HepG2 (cell line): ENCODE results near the gene CDC40. TPM values are rescaled to one million over a fixed set of nuclear protein-coding genes. Genes with fewer than 3 reads are reported as not detected.
"Not testable (repeated sequence)": the region's sequence is repeated elsewhere in the genome, so short reads cannot be mapped to it uniquely, and the experiment has no call there.

Experiments
- ATAC-seq: fragments of 200-7000 bp; cut with Tn5 transposase; 3 replicates; pipeline ENCODE4 v1.9.1; 2020; ENCODE audit warnings: mild to moderate bottlenecking, moderate library complexity
- BruUV-seq: library from RNA; stranded (reverse); fragments of 400-500 nt; replicated peaks from 2 replicates; lab custom pipeline; 2021; lab: Mats Ljungman, UMichigan
- CTCF ChIA-PET: fragments of 300-600 bp; formaldehyde crosslinking; extraction: SDS; loops from one replicate; lab custom pipeline; 2021; ENCODE audit warnings: low total read pairs, inconsistent platforms, low intra/inter-chr PET ratio; lab: Yijun Ruan, JAX
- POLR2A ChIA-PET: fragments of 350-600 bp; sonication (Branson Sonifier 250); formaldehyde crosslinking; loops from one replicate; lab custom pipeline; 2020; ENCODE audit warnings: antibody characterized with exemption, inconsistent platforms; lab: Yijun Ruan, JAX
- DNase-seq: peaks from one replicate; pipeline ENCODE4 v3.0.0-alpha.2; 2015; ENCODE audit warnings: low spot score
- FAIRE-seq: peaks from 3 replicates; lab custom pipeline; 2011; peaks lifted over from hg19 to GRCh38; lab: Jason Lieb, UNC
- H2AFZ ChIP-seq: one replicate; pipeline ENCODE4 v1.6.1; 2011; ENCODE audit warnings: low read length, inconsistent platforms
- H3K27ac ChIP-seq: fragments of 300-600 bp; 3 replicates; pipeline ENCODE4 v1.8.0; 2011; ENCODE audit warnings: mixed run types, mild to moderate bottlenecking, mixed read lengths, low read length, inconsistent platforms; ENCODE audit not compliant: insufficient read depth; ENCODE audit errors: extremely low read length
- H3K27me3 ChIP-seq, 2 experiments: fragments of 200-600 bp in 1 of 2; 2 replicates in 1 of 2; 3 replicates in 1 of 2; pipeline versions ENCODE4 v1.6.0 to v1.8.0; 2011; ENCODE audit warnings: low read length in 2 of 2, mild to moderate bottlenecking in 2 of 2, moderate library complexity in 2 of 2, inconsistent platforms in 1 of 2; ENCODE audit not compliant: insufficient read depth in 2 of 2, control insufficient read depth in 1 of 2
- H3K36me3 ChIP-seq, 2 experiments: fragments of 200-600 bp in 1 of 2; replicated peaks in 1 of 2; 2 replicates in 1 of 2; 3 replicates in 1 of 2; pipeline versions ENCODE4 v1.5.1 to v1.8.0; 2011; ENCODE audit warnings: low read length in 2 of 2, inconsistent platforms in 1 of 2; ENCODE audit not compliant: insufficient read depth in 2 of 2, control insufficient read depth in 1 of 2
- H3K4me1 ChIP-seq: 2 replicates; pipeline ENCODE4 v1.5.1; 2012; ENCODE audit warnings: low read length, inconsistent platforms; ENCODE audit not compliant: insufficient read depth
- H3K4me2 ChIP-seq: 2 replicates; pipeline ENCODE4 v1.6.0; 2011; ENCODE audit warnings: low read depth, low read length, inconsistent platforms
- H3K4me3 ChIP-seq, 3 experiments: fragments of 200-600 bp in 1 of 3; sonication (generic), shearing (Covaris generic) in 1 of 3; replicated peaks in 1 of 3; 2 replicates each; pipeline ENCODE4 v1.5.1; 2011 to 2016; ENCODE audit warnings: low read length in 3 of 3, inconsistent platforms in 2 of 3, low read depth in 2 of 3, mild to moderate bottlenecking in 2 of 3, control low read depth in 1 of 3, mixed read lengths in 1 of 3; ENCODE audit not compliant: insufficient read depth in 1 of 3
- H3K79me2 ChIP-seq: one replicate; pipeline ENCODE4 v1.6.1; 2011; ENCODE audit warnings: low read length, inconsistent platforms; ENCODE audit not compliant: insufficient read depth
- H3K9ac ChIP-seq: 2 replicates; pipeline ENCODE4 v1.6.0; 2011; ENCODE audit warnings: mild to moderate bottlenecking, low read depth, low read length, inconsistent platforms; ENCODE audit not compliant: insufficient read depth
- H3K9me3 ChIP-seq: 2 replicates; pipeline ENCODE4 v1.5.1; 2012; ENCODE audit warnings: mild to moderate bottlenecking, low read length
- H4K20me1 ChIP-seq: 2 replicates; pipeline ENCODE4 v1.6.0; 2011; ENCODE audit warnings: inconsistent platforms, mild to moderate bottlenecking, low read length, moderate library complexity; ENCODE audit not compliant: insufficient read depth
- MAFF ChIP-seq: IDR thresholded peaks from 2 replicates; pipeline ENCODE4 v1.6.1; 2011; ENCODE audit warnings: low read depth, low read length, improper control_type of control experiment
- MAFK ChIP-seq, 2 experiments: IDR thresholded peaks in 1 of 2; conservative IDR thresholded peaks in 1 of 2; 2 replicates each; pipeline ENCODE4 v1.6.1; 2011; ENCODE audit warnings: improper control_type of control experiment in 2 of 2, low read length in 2 of 2
- RFXAP ChIP-seq: sonication (generic); formaldehyde crosslinking; IDR thresholded peaks from 2 replicates; pipeline ENCODE4 v1.4.0; 2020; ENCODE audit warnings: missing genetic modification reagents, borderline replicate concordance
- WGBS: methylation state at CpG from one replicate; pipeline ENCODE4 v1.1.6; 2017; ENCODE audit warnings: low lambda C conversion rate; 5-methylcytosine and 5-hydroxymethylcytosine counted together
- in situ Hi-C: cut with HindIII; loops from 2 replicates; pipeline ENCODE4 v1.10.0; 2017; ENCODE audit warnings: low pct_unique_long_range_greater_than_20kb; ENCODE audit not compliant: extremely low pct_ligation_motif_present
- intact Hi-C: fragments of 100-400 bp; cut with micrococcal nuclease; formaldehyde crosslinking; loops from one replicate; pipeline ENCODE4 v1.10.0; 2022; ENCODE audit not compliant: unreplicated experiment
- polyA plus RNA-seq, 8 experiments: library from polyadenylated mRNA; depleted of rRNA in 3 of 8; stranded (reverse) in 7 of 8; unstranded in 1 of 8; fragments of >200 nt; fragmentation: Illumina TruSeq in 4 of 8; extraction: Trizol in 4 of 8; gene quantifications; 2 replicates each; pipeline versions ENCODE4 v1.2.1 to v1.2.3, GENCODE V29; 2011 to 2016; ENCODE audit warnings: low read depth in 4 of 8, missing spikeins in 1 of 8, mixed read lengths in 1 of 8; ENCODE audit not compliant: insufficient read depth in 1 of 8
- total RNA-seq, 5 experiments: library from RNA; depleted of rRNA; stranded (reverse); fragments of >200 nt; fragmentation: Illumina TruSeq; extraction: Trizol; gene quantifications; 2 replicates each; pipeline ENCODE4 v1.2.3, GENCODE V29; 2016; ENCODE audit warnings: low read depth in 1 of 5
- TF ChIP-seq, protein P1 (sequence below): sonication (generic); formaldehyde crosslinking; conservative IDR thresholded peaks from 2 replicates; pipeline ENCODE4 v1.8.0; 2022; ENCODE audit warnings: low read depth, missing genetic modification reagents

Gene CDC40
- total and polyA plus RNA-seq, 2 of the 13 experiments (the other 11 are each of a cell fraction or from before 2014, with no cell fraction given) = 11.4 to 21.5 TPM

GRCh38 chr6:110271732-110272022 lies 91.5 kb downstream of the CDC40 start:
- no peak overlapping the region for H2AFZ ChIP-seq
- H3K27ac ChIP-seq = no peak overlapping the region
- no peaks in the 10 kb centered on the region for H3K27me3 ChIP-seq
- in situ Hi-C loops = no loop called here
- no peaks in the 10 kb centered on the region for H3K9me3 ChIP-seq
- DNase-seq = no peak
- 0% methylated on average over 1 of the region's 1 CpG for WGBS
- intact Hi-C loops = no loop called here
- H4K20me1 ChIP-seq = no peaks in the 10 kb centered on the region
- no peaks in the 10 kb centered on the region for H3K36me3 ChIP-seq
- no peak for ATAC-seq
- H3K4me1 ChIP-seq = peaks cover 15% of the 10 kb centered on the region
- TF ChIP-seq MAFF (peak; percentile 97), MAFK (conservative IDR thresholded peaks at IDR 0.05 in 1 of 2, IDR thresholded peaks at IDR 0.05 in 1 of 2; ENCODE audit: low read length in 2 of 2) (peak; percentile 96 to 98), RFXAP (CRISPR knock-in tag) (no peak)
- TF ChIP-seq, protein P1, sequence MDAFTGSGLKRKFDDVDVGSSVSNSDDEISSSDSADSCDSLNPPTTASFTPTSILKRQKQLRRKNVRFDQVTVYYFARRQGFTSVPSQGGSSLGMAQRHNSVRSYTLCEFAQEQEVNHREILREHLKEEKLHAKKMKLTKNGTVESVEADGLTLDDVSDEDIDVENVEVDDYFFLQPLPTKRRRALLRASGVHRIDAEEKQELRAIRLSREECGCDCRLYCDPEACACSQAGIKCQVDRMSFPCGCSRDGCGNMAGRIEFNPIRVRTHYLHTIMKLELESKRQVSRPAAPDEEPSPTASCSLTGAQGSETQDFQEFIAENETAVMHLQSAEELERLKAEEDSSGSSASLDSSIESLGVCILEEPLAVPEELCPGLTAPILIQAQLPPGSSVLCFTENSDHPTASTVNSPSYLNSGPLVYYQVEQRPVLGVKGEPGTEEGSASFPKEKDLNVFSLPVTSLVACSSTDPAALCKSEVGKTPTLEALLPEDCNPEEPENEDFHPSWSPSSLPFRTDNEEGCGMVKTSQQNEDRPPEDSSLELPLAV (CRISPR knock-in tag) = no peak
- no peaks in the 10 kb centered on the region for H3K79me2 ChIP-seq
- CTCF ChIA-PET = no interaction called here
- no peak overlapping the region for H3K4me2 ChIP-seq
- H3K9ac ChIP-seq = no peak overlapping the region
- POLR2A ChIA-PET = no interaction called here
- FAIRE-seq = no peak
- no TSS peak for BruUV-seq
- no peak overlapping the region for H3K4me3 ChIP-seq

- H2AFZ ChIP-seq, H3K27ac ChIP-seq, H3K9me3 ChIP-seq, in situ Hi-C loops, BruUV-seq, ATAC-seq, H3K27me3 ChIP-seq, intact Hi-C loops, DNase-seq, H3K4me2 ChIP-seq, H3K4me3 ChIP-seq, FAIRE-seq, H3K36me3 ChIP-seq, H3K79me2 ChIP-seq, H4K20me1 ChIP-seq, POLR2A ChIA-PET, H3K9ac ChIP-seq, CTCF ChIA-PET: not testable (repeated sequence)
- peaks cover 15% of the 10 kb centered on the region for H3K4me1 ChIP-seq
Measured at GRCh38 chr6:110272781-110273180, 92.6 kb downstream of the CDC40 start.
